ENCODE data around the gene CST9. TPM values are rescaled to one million over a fixed set of nuclear protein-coding genes. Genes with fewer than 3 reads are reported as not detected.

The CST9 gene
- total and polyA plus RNA-seq, 2 of the 13 experiments (the other 11 are each of a cell fraction or from before 2014, with no cell fraction given): 0.07 TPM; not detected in 1

- no peak for TF ChIP-seq ZBTB14 (CRISPR knock-in tag; IDR thresholded peaks at IDR 0.05)
- no peak for TF ChIP-seq ZNF7 (CRISPR knock-in tag; IDR thresholded peaks at IDR 0.05)
- peak; percentile 3; the same call in 1 of the 2 replicates for TF ChIP-seq SP5 (CRISPR knock-in tag; IDR thresholded peaks at IDR 0.05; ENCODE audit: borderline replicate concordance, low read depth)
- TF ChIP-seq CREM (IDR thresholded peaks at IDR 0.05): peak; percentile 49; the same call in 1 of the 2 replicates
- no peak for TF ChIP-seq CREM (CRISPR knock-in tag; IDR thresholded peaks at IDR 0.05)
- TF ChIP-seq KDM5B (CRISPR knock-in tag; IDR thresholded peaks at IDR 0.05; ENCODE audit: borderline replicate concordance): peak; percentile 46; the same call in 1 of the 2 replicates
- TF ChIP-seq, protein P1, sequence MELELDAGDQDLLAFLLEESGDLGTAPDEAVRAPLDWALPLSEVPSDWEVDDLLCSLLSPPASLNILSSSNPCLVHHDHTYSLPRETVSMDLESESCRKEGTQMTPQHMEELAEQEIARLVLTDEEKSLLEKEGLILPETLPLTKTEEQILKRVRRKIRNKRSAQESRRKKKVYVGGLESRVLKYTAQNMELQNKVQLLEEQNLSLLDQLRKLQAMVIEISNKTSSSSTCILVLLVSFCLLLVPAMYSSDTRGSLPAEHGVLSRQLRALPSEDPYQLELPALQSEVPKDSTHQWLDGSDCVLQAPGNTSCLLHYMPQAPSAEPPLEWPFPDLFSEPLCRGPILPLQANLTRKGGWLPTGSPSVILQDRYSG (CRISPR knock-in tag; IDR thresholded peaks at IDR 0.05): no peak
- no peak for TF ChIP-seq CC2D1A (CRISPR knock-in tag; IDR thresholded peaks at IDR 0.05)
- TF ChIP-seq CREB1 (IDR thresholded peaks at IDR 0.05): no peak
- TF ChIP-seq CREB1 (CRISPR knock-in tag; IDR thresholded peaks at IDR 0.05): no peak
- TF ChIP-seq KDM6A (CRISPR knock-in tag; IDR thresholded peaks at IDR 0.05; ENCODE audit: low read depth): no peak; the same call in 1 of the 2 replicates
- TF ChIP-seq ZNF230 (CRISPR knock-in tag; IDR thresholded peaks at IDR 0.05): no peak
- no peak for TF ChIP-seq CEBPB (IDR thresholded peaks at IDR 0.05; ENCODE audit: borderline replicate concordance, low read depth, low read length)
- no peak; the same call in 1 of the 2 replicates for TF ChIP-seq POGK (CRISPR knock-in tag; conservative IDR thresholded peaks at IDR 0.05)
- TF ChIP-seq ZSCAN22 (CRISPR knock-in tag; IDR thresholded peaks at IDR 0.05): no peak
- TF ChIP-seq TBL1XR1 (IDR thresholded peaks at IDR 0.05; ENCODE audit: borderline replicate concordance, low read length, partially characterized antibody): peak; percentile 16
- no peak for TF ChIP-seq GABPA (IDR thresholded peaks at IDR 0.05; ENCODE audit: low read depth, low read length)
- TF ChIP-seq GABPA (CRISPR knock-in tag; IDR thresholded peaks at IDR 0.05; ENCODE audit: low read depth): no peak; the same call in 1 of the 2 replicates
- TF ChIP-seq, protein P2, sequence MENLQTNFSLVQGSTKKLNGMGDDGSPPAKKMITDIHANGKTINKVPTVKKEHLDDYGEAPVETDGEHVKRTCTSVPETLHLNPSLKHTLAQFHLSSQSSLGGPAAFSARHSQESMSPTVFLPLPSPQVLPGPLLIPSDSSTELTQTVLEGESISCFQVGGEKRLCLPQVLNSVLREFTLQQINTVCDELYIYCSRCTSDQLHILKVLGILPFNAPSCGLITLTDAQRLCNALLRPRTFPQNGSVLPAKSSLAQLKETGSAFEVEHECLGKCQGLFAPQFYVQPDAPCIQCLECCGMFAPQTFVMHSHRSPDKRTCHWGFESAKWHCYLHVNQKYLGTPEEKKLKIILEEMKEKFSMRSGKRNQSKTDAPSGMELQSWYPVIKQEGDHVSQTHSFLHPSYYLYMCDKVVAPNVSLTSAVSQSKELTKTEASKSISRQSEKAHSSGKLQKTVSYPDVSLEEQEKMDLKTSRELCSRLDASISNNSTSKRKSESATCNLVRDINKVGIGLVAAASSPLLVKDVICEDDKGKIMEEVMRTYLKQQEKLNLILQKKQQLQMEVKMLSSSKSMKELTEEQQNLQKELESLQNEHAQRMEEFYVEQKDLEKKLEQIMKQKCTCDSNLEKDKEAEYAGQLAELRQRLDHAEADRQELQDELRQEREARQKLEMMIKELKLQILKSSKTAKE (CRISPR knock-in tag; IDR thresholded peaks at IDR 0.05; ENCODE audit: borderline replicate concordance): no peak
- no peak for TF ChIP-seq ZNF101 (CRISPR knock-in tag; IDR thresholded peaks at IDR 0.05; ENCODE audit: borderline replicate concordance, low read depth)
- no peak for TF ChIP-seq NR2F2 (IDR thresholded peaks at IDR 0.05; ENCODE audit: borderline replicate concordance, low read depth)
These were observed 24.1 kb upstream of the CST9 start (continued) for GRCh38 chr20:23629542-23630391.

Measured in HepG2 (cell line).